H1 (cell line): ENCODE measurements around the gene BRIP1. TPM values are rescaled to one million over a fixed set of nuclear protein-coding genes. Genes with fewer than 3 reads are reported as not detected.

Experiments
- CTCF ChIA-PET: fragments of 300-600 bp; sonication (Branson Sonifier 250); formaldehyde crosslinking; loops from one replicate; lab custom pipeline; 2021; ENCODE audit not compliant: partially characterized antibody; lab: Charles Lee
- POLR2A ChIA-PET: fragments of 300-600 bp; sonication (Branson Sonifier 250); formaldehyde crosslinking; loops from one replicate; lab custom pipeline; 2021; ENCODE audit warnings: inconsistent platforms; ENCODE audit not compliant: partially characterized antibody; lab: Charles Lee
- DNase-seq, 2 experiments: peaks; one replicate each; pipeline versions ENCODE4 v3.0.0 to v3.0.0-alpha.2; 2010 to 2022; ENCODE audit warnings: low spot score in 2 of 2, low read depth in 1 of 2, mixed read lengths in 1 of 2
- FAIRE-seq: peaks from 2 replicates; lab custom pipeline; 2011; peaks lifted over from hg19 to GRCh38; lab: Jason Lieb, UNC
- H2AFZ ChIP-seq: 2 replicates; pipeline ENCODE4 v1.8.1; 2012; ENCODE audit warnings: low read length, inconsistent platforms
- H2AK5ac ChIP-seq: 2 replicates; pipeline ENCODE4 v1.6.1; 2013; ENCODE audit warnings: low read depth, low read length
- H2BK120ac ChIP-seq: replicated peaks from 2 replicates; pipeline ENCODE3; 2013; ENCODE audit warnings: low read depth, low read length, inconsistent platforms
- H2BK12ac ChIP-seq: 2 replicates; pipeline ENCODE4 v1.6.1; 2013; ENCODE audit warnings: low read depth, low read length
- H2BK15ac ChIP-seq: 2 replicates; pipeline ENCODE4 v1.6.1; 2013; ENCODE audit warnings: low read length
- H2BK20ac ChIP-seq: 2 replicates; pipeline ENCODE4 v1.6.1; 2013; ENCODE audit warnings: low read length
- H2BK5ac ChIP-seq: 2 replicates; pipeline ENCODE4 v1.6.1; 2013; ENCODE audit warnings: low read depth, low read length
- H3K14ac ChIP-seq: 2 replicates; pipeline ENCODE4 v1.6.1; 2013; ENCODE audit warnings: inconsistent platforms; ENCODE audit not compliant: insufficient read length
- H3K18ac ChIP-seq: 2 replicates; pipeline ENCODE4 v1.6.1; 2013; ENCODE audit warnings: low read length; ENCODE audit errors: extremely low read depth
- H3K23ac ChIP-seq: 2 replicates; pipeline ENCODE4 v1.6.1; 2013; ENCODE audit warnings: inconsistent platforms; ENCODE audit not compliant: insufficient read length
- H3K23me2 ChIP-seq: 2 replicates; pipeline ENCODE4 v1.6.1; 2013; ENCODE audit warnings: low read depth, low read length
- H3K27ac ChIP-seq: 2 replicates; pipeline ENCODE4 v1.6.1; 2011; ENCODE audit warnings: low read depth, low read length, inconsistent platforms
- H3K27me3 ChIP-seq, 4 experiments: replicated peaks in 1 of 4; 1 replicate in 1 of 4; 2 replicates in 3 of 4; pipeline versions ENCODE4 v1.6.1 to v1.8.1; 2011 to 2013; ENCODE audit warnings: low read length in 3 of 4, mild to moderate bottlenecking in 3 of 4, inconsistent platforms in 2 of 4, mixed read lengths in 2 of 4, moderate library complexity in 1 of 4; ENCODE audit not compliant: control insufficient read depth in 3 of 4, insufficient read depth in 3 of 4; ENCODE audit errors: extremely low read depth in 1 of 4
- H3K36me3 ChIP-seq, 4 experiments: 2 replicates each; pipeline versions ENCODE4 v1.6.1 to v1.8.1; 2011 to 2013; ENCODE audit warnings: mild to moderate bottlenecking in 4 of 4, low read length in 3 of 4, moderate library complexity in 2 of 4, control low read depth in 1 of 4, inconsistent platforms in 1 of 4; ENCODE audit not compliant: insufficient read depth in 4 of 4, control insufficient read depth in 2 of 4
- H3K4ac ChIP-seq: replicated peaks from 2 replicates; pipeline ENCODE3; 2013; ENCODE audit warnings: low read length, low read depth, mixed read lengths, inconsistent platforms; ENCODE audit not compliant: insufficient read length
- H3K4me1 ChIP-seq, 4 experiments: replicated peaks in 1 of 4; 1 replicate in 1 of 4; 2 replicates in 3 of 4; pipeline versions ENCODE4 v1.6.1 to v1.8.1; 2011 to 2013; ENCODE audit warnings: low read length in 3 of 4, inconsistent platforms in 2 of 4, mixed read lengths in 1 of 4; ENCODE audit not compliant: insufficient read depth in 4 of 4, control insufficient read depth in 3 of 4
- H3K4me2 ChIP-seq, 2 experiments: 2 replicates each; pipeline versions ENCODE4 v1.6.1 to v1.8.1; 2011 to 2013; ENCODE audit warnings: low read depth in 2 of 2, low read length in 2 of 2, control low read depth in 1 of 2, inconsistent platforms in 1 of 2, mild to moderate bottlenecking in 1 of 2; ENCODE audit not compliant: insufficient read depth in 1 of 2
- H3K4me3 ChIP-seq, 4 experiments: fragments of 200-600, 300-600 bp in 1 of 4; sonication (generic), shearing (Covaris generic), sonication (Bioruptor Twin) in 1 of 4; 2 replicates each; pipeline versions ENCODE4 v1.5.1 to v1.8.1; 2011 to 2016; ENCODE audit warnings: low read length in 4 of 4, low read depth in 3 of 4, control low read depth in 2 of 4, inconsistent platforms in 2 of 4, mild to moderate bottlenecking in 2 of 4, mixed read lengths in 1 of 4, moderate library complexity in 1 of 4; ENCODE audit not compliant: insufficient read depth in 2 of 4; ENCODE audit errors: extremely low read depth in 1 of 4
- H3K56ac ChIP-seq: replicated peaks from 2 replicates; pipeline ENCODE3; 2013; ENCODE audit warnings: low read depth, mild to moderate bottlenecking, mixed read lengths, low read length, inconsistent platforms; ENCODE audit not compliant: insufficient read length
- H3K79me1 ChIP-seq: 2 replicates; pipeline ENCODE4 v1.6.1; 2013; ENCODE audit warnings: low read depth, low read length, control low read depth
- H3K79me2 ChIP-seq, 2 experiments: 2 replicates each; pipeline versions ENCODE4 v1.6.1 to v1.8.1; 2012 to 2013; ENCODE audit warnings: low read length in 2 of 2, mild to moderate bottlenecking in 2 of 2, inconsistent platforms in 1 of 2; ENCODE audit not compliant: insufficient read depth in 2 of 2, control insufficient read depth in 1 of 2
- H3K9ac ChIP-seq, 4 experiments: replicated peaks in 1 of 4; 1 replicate in 1 of 4; 2 replicates in 3 of 4; pipeline versions ENCODE4 v1.6.1 to v1.8.1; 2011 to 2013; ENCODE audit warnings: low read depth in 3 of 4, low read length in 3 of 4, control low read depth in 2 of 4, mild to moderate bottlenecking in 2 of 4, moderate library complexity in 2 of 4, inconsistent platforms in 1 of 4; ENCODE audit errors: extremely low read depth in 1 of 4
- H3K9me3 ChIP-seq, 2 experiments: 2 replicates each; pipeline versions ENCODE4 v1.6.1 to v1.8.1; 2012 to 2013; ENCODE audit warnings: mild to moderate bottlenecking in 2 of 2, moderate library complexity in 2 of 2, control low read depth in 1 of 2, inconsistent platforms in 1 of 2, low read depth in 1 of 2, low read length in 1 of 2, mixed read lengths in 1 of 2; ENCODE audit not compliant: insufficient read depth in 2 of 2
- H4K20me1 ChIP-seq, 2 experiments: replicated peaks in 1 of 2; 2 replicates each; pipeline versions ENCODE3 to v1.8.1; 2011 to 2013; ENCODE audit warnings: inconsistent platforms in 2 of 2, low read length in 2 of 2, mild to moderate bottlenecking in 1 of 2; ENCODE audit not compliant: insufficient read depth in 2 of 2, control insufficient read depth in 1 of 2
- H4K5ac ChIP-seq: 2 replicates; pipeline ENCODE4 v1.6.1; 2013; ENCODE audit warnings: low read length, low read depth, mixed read lengths, inconsistent platforms; ENCODE audit not compliant: insufficient read length
- H4K8ac ChIP-seq: 2 replicates; pipeline ENCODE4 v1.8.0; 2013; ENCODE audit warnings: mild to moderate bottlenecking, moderate library complexity, low read length, inconsistent platforms; ENCODE audit not compliant: insufficient read depth; ENCODE audit errors: extremely low read depth
- H4K91ac ChIP-seq: replicated peaks from 2 replicates; pipeline ENCODE3; 2013; ENCODE audit warnings: low read length, mixed read lengths, inconsistent platforms; ENCODE audit not compliant: insufficient read length
- BCL11A ChIP-seq, 2 experiments: IDR thresholded peaks; one replicate each; pipeline ENCODE4 v1.6.1; 2011; ENCODE audit warnings: low read depth in 2 of 2, low read length in 2 of 2, mild to moderate bottlenecking in 2 of 2
- CBX5 ChIP-seq: fragments of 300-800, 300-1000 bp; sonication (generic); IDR thresholded peaks from 2 replicates; pipeline ENCODE4 v1.7.1; 2016; ENCODE audit warnings: antibody characterized with exemption, low read length, low read depth
- FOSL1 ChIP-seq: IDR thresholded peaks from 2 replicates; pipeline ENCODE4 v1.6.1; 2011; ENCODE audit warnings: mild to moderate bottlenecking, low read depth, low read length, moderate library complexity; ENCODE audit not compliant: insufficient read depth
- HDAC6 ChIP-seq: IDR thresholded peaks from one replicate; pipeline ENCODE4 v1.7.1; 2012; ENCODE audit warnings: low read depth, mild to moderate bottlenecking, inconsistent platforms, low read length, moderate library complexity
- KDM4A ChIP-seq: IDR thresholded peaks from one replicate; pipeline ENCODE4 v1.7.1; 2012; ENCODE audit warnings: low read depth, mild to moderate bottlenecking, moderate library complexity, low read length, inconsistent platforms; ENCODE audit not compliant: severe bottlenecking
- RNF2 ChIP-seq: fragments of 200-900, 300-1000 bp; sonication (generic); IDR thresholded peaks from 2 replicates; pipeline ENCODE4 v1.7.1; 2016; ENCODE audit warnings: borderline replicate concordance, low read depth, mild to moderate bottlenecking, antibody characterized with exemption, low read length; ENCODE audit not compliant: poor library complexity, severe bottlenecking; ENCODE audit errors: missing control alignments
- SIRT6 ChIP-seq: IDR thresholded peaks from one replicate; pipeline ENCODE4 v1.7.1; 2012; ENCODE audit warnings: low read length, inconsistent platforms
- SUZ12 ChIP-seq: fragments of 200-600 bp; sonication (generic); IDR thresholded peaks from 2 replicates; pipeline ENCODE4 v1.6.1; 2012; ENCODE audit warnings: mild to moderate bottlenecking, inconsistent platforms, low read length, moderate library complexity, mixed read lengths
- TEAD4 ChIP-seq: IDR thresholded peaks from 2 replicates; pipeline ENCODE4 v1.6.1; 2012; ENCODE audit warnings: low read depth, low read length, inconsistent platforms, mixed read lengths
- polyA plus RNA-seq, 7 experiments: library from polyadenylated mRNA; depleted of rRNA in 3 of 7; stranded (reverse) in 5 of 7; unstranded in 2 of 7; fragments of >200 nt in 5 of 7; fragments of 200-250 nt in 2 of 7; gene quantifications; 1 replicate in 5 of 7; 2 replicates in 1 of 7; 4 replicates in 1 of 7; pipeline versions ENCODE4 v1.2.1 to v1.2.3, GENCODE V29; 2011 to 2013; ENCODE audit warnings: missing spikeins in 2 of 7, mixed read lengths in 2 of 7
- total RNA-seq: library from RNA; stranded (reverse); fragmentation: NEBNext Ultra II Directional; extraction: Animal tissue kit (Norgen Biotek cat#: 25700); gene quantifications from 2 replicates; pipeline ENCODE4 v1.2.1, GENCODE V29; 2021
- TF ChIP-seq, protein P1 (sequence below): IDR thresholded peaks from 2 replicates; pipeline ENCODE4 v1.6.1; 2012; ENCODE audit warnings: inconsistent platforms

The BRIP1 gene
- total and polyA plus RNA-seq, 2 of the 8 experiments (the other 6 are each of a cell fraction or from before 2014, with no cell fraction given): 5.8 to 19.2 TPM

DNA sequence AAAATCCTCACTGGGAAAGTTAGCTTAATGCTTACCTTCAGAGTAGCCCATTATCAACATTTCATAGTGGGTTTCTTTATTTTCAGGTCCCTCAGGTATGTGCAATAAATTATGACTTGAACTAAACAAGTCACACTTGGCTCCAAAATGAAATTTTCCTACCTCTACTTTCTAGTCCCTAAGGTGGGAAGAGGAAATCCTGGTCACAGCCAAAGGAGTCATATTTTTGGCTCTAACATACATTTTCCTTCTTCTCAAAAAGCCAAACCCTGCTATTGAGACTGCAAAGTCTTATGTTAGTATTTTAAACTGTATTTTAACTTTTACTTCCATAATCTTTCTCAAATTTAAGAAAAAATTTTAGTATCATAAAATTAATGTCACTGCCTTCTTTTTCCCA, 128.9 kb downstream of the BRIP1 start:
- Histone ChIP-seq H3K14ac (no peak overlapping the region), H3K9me3 (0 out of 4 replicates have a peak, but pooled peaks cover 0 to 2% of the 10 kb centered on the region in 2 experiments), H2AK5ac (no peak overlapping the region), H3K4ac (no peak overlapping the region), H2BK12ac (no peak overlapping the region), H3K4me3 (no peak overlapping the region), H3K23me2 (no peaks in the 10 kb centered on the region), H3K4me2 (no peak overlapping the region), H4K8ac (no peak overlapping the region), H3K9ac (no peak overlapping the region), H4K5ac (no peak overlapping the region), H3K23ac (no peak overlapping the region), H2BK20ac (no peak overlapping the region), H3K56ac (no peak overlapping the region), H3K79me1 (no peaks in the 10 kb centered on the region), H2BK5ac (no peak overlapping the region), H3K4me1 (no peaks in the 10 kb centered on the region), H3K18ac (no peak overlapping the region), H3K27me3 (no peaks in the 10 kb centered on the region), H3K27ac (no peak overlapping the region), H3K36me3 (peaks cover 0 to 11% (median 4%) of the 10 kb centered on the region in 4 experiments; a peak in 5 of 8 replicates), H3K79me2 (no peaks in the 10 kb centered on the region), H2BK15ac (no peak overlapping the region), H2BK120ac (no peak overlapping the region), H4K91ac (no peak overlapping the region), H4K20me1 (no peaks in the 10 kb centered on the region), H2AFZ (no peak overlapping the region)
- ChIA-PET CTCF (no interaction called here), POLR2A (interaction anchor here (0.7 kb wide), 1 partner anchor 124 kb away, joined by 3 read pairs; no protein-coding TSS in a partner anchor)
- FAIRE-seq (no peak), DNase-seq (no peak)
- no peak for TF ChIP-seq BCL11A (IDR thresholded peaks at IDR 0.05; ENCODE audit: low read depth in 2 of 2, low read length in 2 of 2)
- no peak for TF ChIP-seq TEAD4
- TF ChIP-seq HDAC6: no peak
- no peak for TF ChIP-seq FOSL1
- no peak for TF ChIP-seq RNF2
- TF ChIP-seq SUZ12: no peak
- TF ChIP-seq SIRT6: no peak
- no peak for TF ChIP-seq KDM4A
- no peak for TF ChIP-seq CBX5
- TF ChIP-seq, protein P1, sequence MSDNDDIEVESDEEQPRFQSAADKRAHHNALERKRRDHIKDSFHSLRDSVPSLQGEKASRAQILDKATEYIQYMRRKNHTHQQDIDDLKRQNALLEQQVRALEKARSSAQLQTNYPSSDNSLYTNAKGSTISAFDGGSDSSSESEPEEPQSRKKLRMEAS: no peak
